Erythroblast (primary cell): Measurements from ENCODE around the gene GYPB.
"Not testable (repeated sequence)": the region's sequence is repeated elsewhere in the genome, so short reads cannot be mapped to it uniquely, and the experiment has no call there.

ENCODE experiments used
- GATA1 ChIP-seq: IDR thresholded peaks from 2 replicates; pipeline ENCODE4 v1.6.1; 2011; ENCODE audit warnings: low read depth, mild to moderate bottlenecking, control low read depth, low read length, moderate library complexity
- POLR2A ChIP-seq: IDR thresholded peaks from 2 replicates; pipeline ENCODE4 v1.6.1; 2011; ENCODE audit warnings: mild to moderate bottlenecking, low read length

DNA sequence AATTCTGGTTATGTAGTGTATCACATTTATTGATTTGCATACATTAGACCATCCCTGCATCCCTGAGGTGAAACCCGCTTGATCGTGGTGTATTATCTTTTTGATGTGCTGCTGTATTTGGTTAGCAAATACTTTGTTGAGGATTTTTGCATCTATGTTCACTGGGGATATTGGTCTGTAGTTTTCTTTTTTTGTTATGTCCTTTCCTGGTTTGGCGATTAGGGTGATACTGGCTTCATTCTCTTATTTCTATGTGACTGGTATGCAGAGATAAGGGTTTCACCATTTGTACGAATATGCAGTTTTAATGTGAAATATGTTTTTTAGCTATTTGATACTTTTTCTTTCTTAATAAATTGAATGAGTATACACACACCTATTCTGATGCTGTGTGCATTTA is 45.2 kb downstream of the GYPB start:
- not testable (repeated sequence) for TF ChIP-seq POLR2A, GATA1
